OCI-LY3 (cell line): Measurements from ENCODE around the gene PI4KB.

Experiments
- EZH2phosphoT487 ChIP-seq: fragments of 200-600 bp; shearing (Covaris generic); IDR thresholded peaks from 2 replicates; pipeline ENCODE4 v1.6.1; 2018; ENCODE audit warnings: antibody characterized with exemption, mixed run types, low read depth
- TF ChIP-seq, protein P1 (sequence below): fragments of 200-600, 300-600 bp; sonication (generic); IDR thresholded peaks from 2 replicates; pipeline ENCODE4 v1.5.1; 2014; ENCODE audit warnings: antibody characterized with exemption, low read length, low read depth

GRCh38 chr1:151369621-151370048, 42.4 kb upstream of the PI4KB start:
- TF ChIP-seq, protein P1, sequence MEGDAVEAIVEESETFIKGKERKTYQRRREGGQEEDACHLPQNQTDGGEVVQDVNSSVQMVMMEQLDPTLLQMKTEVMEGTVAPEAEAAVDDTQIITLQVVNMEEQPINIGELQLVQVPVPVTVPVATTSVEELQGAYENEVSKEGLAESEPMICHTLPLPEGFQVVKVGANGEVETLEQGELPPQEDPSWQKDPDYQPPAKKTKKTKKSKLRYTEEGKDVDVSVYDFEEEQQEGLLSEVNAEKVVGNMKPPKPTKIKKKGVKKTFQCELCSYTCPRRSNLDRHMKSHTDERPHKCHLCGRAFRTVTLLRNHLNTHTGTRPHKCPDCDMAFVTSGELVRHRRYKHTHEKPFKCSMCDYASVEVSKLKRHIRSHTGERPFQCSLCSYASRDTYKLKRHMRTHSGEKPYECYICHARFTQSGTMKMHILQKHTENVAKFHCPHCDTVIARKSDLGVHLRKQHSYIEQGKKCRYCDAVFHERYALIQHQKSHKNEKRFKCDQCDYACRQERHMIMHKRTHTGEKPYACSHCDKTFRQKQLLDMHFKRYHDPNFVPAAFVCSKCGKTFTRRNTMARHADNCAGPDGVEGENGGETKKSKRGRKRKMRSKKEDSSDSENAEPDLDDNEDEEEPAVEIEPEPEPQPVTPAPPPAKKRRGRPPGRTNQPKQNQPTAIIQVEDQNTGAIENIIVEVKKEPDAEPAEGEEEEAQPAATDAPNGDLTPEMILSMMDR = no peak
- TF ChIP-seq EZH2phosphoT487 = no peak
